SU-DHL-6 (cell line): Measurements from ENCODE around the gene PPP1R12A.

ENCODE experiments used
- H2AFZ ChIP-seq: fragments of 200-600 bp; sonication (generic); 2 replicates; pipeline ENCODE4 v1.6.1; 2014; ENCODE audit warnings: low read depth, mild to moderate bottlenecking, moderate library complexity, mixed read lengths, antibody characterized with exemption, low read length; ENCODE audit not compliant: severe bottlenecking
- H3F3A ChIP-seq: fragments of 200-600 bp; shearing (Covaris generic); 2 replicates; pipeline ENCODE4 v1.6.0; 2016; ENCODE audit warnings: antibody characterized with exemption, mild to moderate bottlenecking; ENCODE audit not compliant: insufficient read depth
- H3K27ac ChIP-seq: fragments of 200-600 bp; sonication (generic); 2 replicates; pipeline ENCODE4 v1.5.1; 2016; ENCODE audit warnings: low read depth, mild to moderate bottlenecking, low read length, moderate library complexity, mixed read lengths
- H3K27me3 ChIP-seq: fragments of 200-600 bp; sonication (generic), shearing (Covaris generic); 2 replicates; pipeline ENCODE4 v1.6.0; 2014; ENCODE audit warnings: mild to moderate bottlenecking, low read length
- H3K36me3 ChIP-seq: fragments of 200-600 bp; sonication (generic); 2 replicates; pipeline ENCODE4 v1.6.1; 2014; ENCODE audit warnings: mild to moderate bottlenecking, low read length, mixed read lengths
- H3K4me2 ChIP-seq: fragments of 300-600, 200-600 bp; shearing (Covaris generic), sonication (generic); 2 replicates; pipeline ENCODE4 v1.6.0; 2014; ENCODE audit warnings: low read length, low read depth, mild to moderate bottlenecking; ENCODE audit not compliant: poor library complexity, severe bottlenecking
- H3K4me3 ChIP-seq: fragments of 200-600 bp; sonication (generic); 2 replicates; pipeline ENCODE4 v1.5.1; 2014; ENCODE audit warnings: antibody characterized with exemption, low read length, mild to moderate bottlenecking, mixed read lengths; ENCODE audit not compliant: insufficient read depth, poor library complexity, severe bottlenecking
- H3K79me2 ChIP-seq: fragments of 200-600 bp; sonication (generic); 2 replicates; pipeline ENCODE4 v1.6.1; 2014; ENCODE audit warnings: mild to moderate bottlenecking, low read length, moderate library complexity; ENCODE audit not compliant: insufficient read depth
- H3K9ac ChIP-seq: fragments of 200-600 bp; sonication (generic); 2 replicates; pipeline ENCODE4 v1.7.0; 2014; ENCODE audit warnings: mild to moderate bottlenecking, low read length
- H3K9me2 ChIP-seq: fragments of 200-600 bp; sonication (generic); replicated peaks from 2 replicates; pipeline ENCODE4 v1.6.1; 2014; ENCODE audit warnings: low read length; ENCODE audit not compliant: insufficient read depth
- H3K9me3 ChIP-seq: fragments of 200-600 bp; sonication (generic); 2 replicates; pipeline ENCODE4 v1.6.1; 2014; ENCODE audit warnings: low read length, mixed read lengths; ENCODE audit not compliant: insufficient read depth
- H4K20me1 ChIP-seq: fragments of 200-600 bp; sonication (generic); 2 replicates; pipeline ENCODE4 v1.6.1; 2014; ENCODE audit warnings: low read depth, mild to moderate bottlenecking, antibody characterized with exemption, low read length, moderate library complexity, mixed read lengths
- CTCF ChIP-seq: fragments of 200-600 bp; sonication (generic); IDR thresholded peaks from one replicate; pipeline ENCODE4 v1.5.1; 2017; ENCODE audit warnings: antibody characterized with exemption, mild to moderate bottlenecking, low read length, moderate library complexity; ENCODE audit not compliant: insufficient read depth, poor library complexity, severe bottlenecking
- EZH2phosphoT487 ChIP-seq: fragments of 200-600 bp; sonication (generic), shearing (Covaris generic); conservative IDR thresholded peaks from 2 replicates; pipeline ENCODE4 v1.6.1; 2018; ENCODE audit warnings: mild to moderate bottlenecking, antibody characterized with exemption, low read length, moderate library complexity, mixed read lengths

Gene PPP1R12A

GRCh38 chr12:79844693-79845092, 90.2 kb downstream of the PPP1R12A start:
- Histone ChIP-seq H2AFZ (no peak overlapping the region), H3K4me2 (no peak overlapping the region), H4K20me1 (no peaks in the 10 kb centered on the region), H3K36me3 (peaks cover 35% of the 10 kb centered on the region), H3K9me3 (no peaks in the 10 kb centered on the region; the same call in 1 of the 2 replicates), H3K79me2 (peaks cover 37% of the 10 kb centered on the region), H3F3A (no peaks in the 10 kb centered on the region), H3K9me2 (no peaks in the 10 kb centered on the region), H3K9ac (no peak overlapping the region), H3K4me3 (no peak overlapping the region), H3K27me3 (no peaks in the 10 kb centered on the region), H3K27ac (no peak overlapping the region)
- TF ChIP-seq CTCF (no peak), EZH2phosphoT487 (no peak)

GRCh38 chr12:79843978-79844377, 90.9 kb downstream of the PPP1R12A start:
- Histone ChIP-seq H3K36me3 (peaks cover 42% of the 10 kb centered on the region), H3K27me3 (no peaks in the 10 kb centered on the region), H2AFZ (no peak overlapping the region), H3K27ac (no peak overlapping the region), H3F3A (no peaks in the 10 kb centered on the region), H3K9me3 (peaks cover 7% of the 10 kb centered on the region; the same call in 1 of the 2 replicates), H4K20me1 (no peaks in the 10 kb centered on the region), H3K9ac (no peak overlapping the region), H3K9me2 (no peaks in the 10 kb centered on the region), H3K4me2 (no peak overlapping the region), H3K79me2 (peaks cover 37% of the 10 kb centered on the region), H3K4me3 (no peak overlapping the region)
- TF ChIP-seq EZH2phosphoT487 (no peak), CTCF (no peak)

DNA sequence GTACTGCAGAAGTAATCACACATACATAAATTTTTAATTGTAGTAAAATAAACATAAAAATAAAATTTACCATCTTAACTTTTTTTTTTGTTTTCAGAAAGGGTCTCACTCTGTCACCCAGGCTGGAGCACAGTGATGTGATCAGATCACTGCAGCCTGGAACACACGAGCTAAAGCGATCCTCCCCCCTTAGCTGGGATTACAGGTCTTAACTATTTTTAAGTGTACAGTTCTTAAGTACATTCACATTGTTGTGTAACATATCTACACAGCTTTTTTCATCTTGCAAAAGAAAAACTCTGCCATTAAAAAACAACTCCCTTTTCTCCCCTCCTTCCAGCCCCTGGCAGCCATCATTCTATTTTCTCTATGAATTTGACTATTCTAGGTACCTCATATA, 92.3 kb downstream of the PPP1R12A start:
- Histone ChIP-seq H3K36me3 (peaks cover 50% of the 10 kb centered on the region), H3K9ac (no peak overlapping the region), H3K4me3 (no peak overlapping the region), H3K27me3 (no peaks in the 10 kb centered on the region), H3K4me2 (no peak overlapping the region), H3K9me2 (no peaks in the 10 kb centered on the region), H3K27ac (no peak overlapping the region), H3K9me3 (peaks cover 15% of the 10 kb centered on the region), H3F3A (no peaks in the 10 kb centered on the region), H4K20me1 (no peaks in the 10 kb centered on the region), H2AFZ (no peak overlapping the region), H3K79me2 (peaks cover 29% of the 10 kb centered on the region)
- TF ChIP-seq CTCF (no peak), EZH2phosphoT487 (no peak)

GRCh38 chr12:79841878-79842265, 93.0 kb downstream of the PPP1R12A start:
- Histone ChIP-seq H3K4me3 (no peak overlapping the region), H3K4me2 (no peak overlapping the region), H4K20me1 (no peaks in the 10 kb centered on the region), H3F3A (no peaks in the 10 kb centered on the region), H3K36me3 (peaks cover 51% of the 10 kb centered on the region), H3K9me3 (peaks cover 15% of the 10 kb centered on the region), H3K9me2 (no peaks in the 10 kb centered on the region), H2AFZ (no peak overlapping the region), H3K79me2 (peaks cover 22% of the 10 kb centered on the region), H3K27me3 (no peaks in the 10 kb centered on the region), H3K9ac (no peak overlapping the region), H3K27ac (no peak overlapping the region)
- TF ChIP-seq CTCF (no peak), EZH2phosphoT487 (no peak)
